ENCODE measurements around the gene ZNF341. TPM values are rescaled to one million over a fixed set of nuclear protein-coding genes. Genes with fewer than 3 reads are reported as not detected.

Gene ZNF341
- total RNA-seq: 0.97 and 2.0 TPM in 2 replicates

GRCh38 chr20:33731693-33732165, at the start of gene ZNF341:
TSS of gene ZNF341 (plus strand) at chr20:33731996. CDS start at chr20:33732022, 26 bp downstream.

GRCh38 chr20:33686100-33686983, 45.5 kb upstream of the ZNF341 start, which contains the start of gene E2F1:
TSS of gene E2F1 (minus strand) at chr20:33686385. CDS start at chr20:33686264, 121 bp downstream.

GRCh38 chr20:33719989-33720709, 11.6 kb upstream of the ZNF341 start, which contains the start of gene PXMP4:
TSS of gene PXMP4 (minus strand) at chr20:33720310. CDS start at chr20:33720207, 103 bp downstream.

GRCh38 chr20:33810885-33811775, 79.3 kb downstream of the ZNF341 start, which contains the start of gene CHMP4B:
TSS of gene CHMP4B (plus strand) at chr20:33811348. CDS start at chr20:33811469, 121 bp downstream.

Other genes starting within 250 kb of the ZNF341 start
- 2.3 and 6.1 TPM in 2 replicates for gene CBFA2T2, start 241.9 kb upstream of the ZNF341 start, total RNA-seq
- gene C20orf144, start 69.7 kb upstream of the ZNF341 start, total RNA-seq: under 0.01 TPM in 1 of 2 replicates, not detected in the other
- 1.5 and 1.6 TPM in 2 replicates for gene ACTL10, start 65.1 kb upstream of the ZNF341 start, total RNA-seq
- gene NECAB3, start 57.6 kb upstream of the ZNF341 start, total RNA-seq: 6.5 and 8.5 TPM in 2 replicates
- 9.4 and 14.1 TPM in 2 replicates for gene E2F1, start 45.6 kb upstream of the ZNF341 start, total RNA-seq
- gene PXMP4, start 11.7 kb upstream of the ZNF341 start, total RNA-seq: 3.1 and 7.0 TPM in 2 replicates
- 37.4 and 57.4 TPM in 2 replicates for gene CHMP4B, start 79.4 kb downstream of the ZNF341 start, total RNA-seq